Stimulated activated naive CD4-positive, alpha-beta T cell treated with Interleukin-2 at 50 U/mL for 16 hours (primary cell): ENCODE results near the gene PNKP.

Source experiments
- DNase-seq: peaks from one replicate; lab custom pipeline; 2025; lab: John Stamatoyannopoulos, UW

The PNKP gene

GRCh38 chr19:49876422-49877019 is 9.1 kb upstream of the PNKP start:
- DNase-seq = peak; percentile 95

- DNase-seq = peak; percentile 34
These were observed 8.6 kb upstream of the PNKP start for GRCh38 chr19:49875857-49876421.

- DNase-seq = no peak
These were observed 7.8 kb upstream of the PNKP start for GRCh38 chr19:49875177-49875576.

- no peak for DNase-seq
These were observed 7.3 kb upstream of the PNKP start for GRCh38 chr19:49874503-49875157.

GRCh38 chr19:49873834-49874233 is 6.5 kb upstream of the PNKP start:
- DNase-seq = no peak

GRCh38 chr19:49873129-49873521 is 5.7 kb upstream of the PNKP start:
- no peak for DNase-seq

GRCh38 chr19:49872245-49873128 is 5.1 kb upstream of the PNKP start:
- no peak for DNase-seq

- no peak for DNase-seq
These were observed 4.1 kb upstream of the PNKP start for GRCh38 chr19:49871349-49871985.

GRCh38 chr19:49870309-49870901 is 3.0 kb upstream of the PNKP start:
- DNase-seq = no peak

- DNase-seq = peak; percentile 88
These were observed 2.3 kb upstream of the PNKP start for GRCh38 chr19:49869484-49870308.

GRCh38 chr19:49869009-49869483 is 1.7 kb upstream of the PNKP start:
- DNase-seq = no peak

- no peak for DNase-seq
These were observed 2.5 kb downstream of the PNKP start for GRCh38 chr19:49864890-49865289.

GRCh38 chr19:49863935-49864320 is 3.4 kb downstream of the PNKP start:
- DNase-seq = no peak

GRCh38 chr19:49863254-49863934 is 4.0 kb downstream of the PNKP start:
- DNase-seq = no peak

GRCh38 chr19:49862391-49863253 is 4.8 kb downstream of the PNKP start:
- no peak for DNase-seq

GRCh38 chr19:49861541-49862378 is 5.6 kb downstream of the PNKP start:
- no peak for DNase-seq

GRCh38 chr19:49861107-49861506 is 6.3 kb downstream of the PNKP start:
- no peak for DNase-seq
